ENCODE measurements around the gene SLC25A21.

Gene SLC25A21

GRCh38 chr14:36797634-36798033 lies 374.8 kb downstream of the SLC25A21 start:
- Mint-ChIP-seq H3K36me3 (ENCODE audit: low read depth) (no peaks in the 10 kb centered on the region), H3K9me3 (no peaks in the 10 kb centered on the region), H3K4me3 (no peak overlapping the region), H3K4me1 (no peaks in the 10 kb centered on the region), H3K27me3 (ENCODE audit: low read depth) (peaks cover 20% of the 10 kb centered on the region), H3K27ac (no peak overlapping the region)
- TF ChIP-seq CTCF (IDR thresholded peaks at IDR 0.05; ENCODE audit: unreplicated experiment in 3 of 3) = no peak

- H3K27ac Mint-ChIP-seq = peak overlapping the region; percentile 44 to 74 (median 54)
- no peak for TF ChIP-seq CTCF (IDR thresholded peaks at IDR 0.05; ENCODE audit: unreplicated experiment in 3 of 3)
- H3K36me3 Mint-ChIP-seq (ENCODE audit: low read depth) = no peaks in the 10 kb centered on the region
- peaks cover 13% of the 10 kb centered on the region for H3K4me1 Mint-ChIP-seq
- peaks cover 12% of the 10 kb centered on the region for H3K27me3 Mint-ChIP-seq (ENCODE audit: low read depth)
- H3K4me3 Mint-ChIP-seq = no peak overlapping the region
- H3K9me3 Mint-ChIP-seq = no peaks in the 10 kb centered on the region
Observed at GRCh38 chr14:36791402-36791801, 381.0 kb downstream of the SLC25A21 start.

- no peak for TF ChIP-seq CTCF (IDR thresholded peaks at IDR 0.05; ENCODE audit: unreplicated experiment in 3 of 3)
- H3K9me3 Mint-ChIP-seq = peaks cover 21% of the 10 kb centered on the region
- no peak overlapping the region for H3K4me3 Mint-ChIP-seq
- peaks cover 2% of the 10 kb centered on the region for H3K4me1 Mint-ChIP-seq
- H3K27ac Mint-ChIP-seq = no peak overlapping the region
- H3K36me3 Mint-ChIP-seq (ENCODE audit: low read depth) = no peaks in the 10 kb centered on the region
- H3K27me3 Mint-ChIP-seq (ENCODE audit: low read depth) = peaks cover 6% of the 10 kb centered on the region
Observed at GRCh38 chr14:36785511-36785910, 386.9 kb downstream of the SLC25A21 start.

GRCh38 chr14:36784541-36784940 lies 387.9 kb downstream of the SLC25A21 start:
- peaks cover 6% of the 10 kb centered on the region for H3K27me3 Mint-ChIP-seq (ENCODE audit: low read depth)
- H3K9me3 Mint-ChIP-seq = peaks cover 27% of the 10 kb centered on the region
- H3K4me3 Mint-ChIP-seq = no peak overlapping the region
- no peaks in the 10 kb centered on the region for H3K4me1 Mint-ChIP-seq
- TF ChIP-seq CTCF (IDR thresholded peaks at IDR 0.05; ENCODE audit: unreplicated experiment in 3 of 3) = no peak
- no peak overlapping the region for H3K27ac Mint-ChIP-seq
- no peaks in the 10 kb centered on the region for H3K36me3 Mint-ChIP-seq (ENCODE audit: low read depth)

GRCh38 chr14:36781897-36782296 lies 390.5 kb downstream of the SLC25A21 start:
- Mint-ChIP-seq H3K4me1 (no peaks in the 10 kb centered on the region), H3K9me3 (peaks cover 30% of the 10 kb centered on the region), H3K36me3 (ENCODE audit: low read depth) (no peaks in the 10 kb centered on the region), H3K27me3 (ENCODE audit: low read depth) (peaks cover 5% of the 10 kb centered on the region), H3K4me3 (no peak overlapping the region), H3K27ac (no peak overlapping the region)
- no peak for TF ChIP-seq CTCF (IDR thresholded peaks at IDR 0.05; ENCODE audit: unreplicated experiment in 3 of 3)

GRCh38 chr14:36773558-36773957 lies 398.8 kb downstream of the SLC25A21 start:
- Mint-ChIP-seq H3K4me3 (no peak overlapping the region), H3K27me3 (ENCODE audit: low read depth) (no peaks in the 10 kb centered on the region), H3K9me3 (no peaks in the 10 kb centered on the region), H3K27ac (no peak overlapping the region), H3K4me1 (no peaks in the 10 kb centered on the region), H3K36me3 (ENCODE audit: low read depth) (no peaks in the 10 kb centered on the region)
- no peak for TF ChIP-seq CTCF (IDR thresholded peaks at IDR 0.05; ENCODE audit: unreplicated experiment in 3 of 3)

Measured in nephron (organoid).